ENCODE results near the gene POR.

Gene POR

GRCh38 chr7:75915416-75916156, 631 bp downstream of the POR start:
- DNase-seq, result peak in 22 of 51 donors; percentile 1 to 69 (median 20)

- no peak for DNase-seq
These were observed 1.3 kb downstream of the POR start for GRCh38 chr7:75916259-75916658.

- no peak for DNase-seq
These were observed 2.0 kb downstream of the POR start for GRCh38 chr7:75916685-75917634.

- no peak for DNase-seq
These were observed 5.6 kb downstream of the POR start for GRCh38 chr7:75920431-75921161.

GRCh38 chr7:75921479-75921878, 6.5 kb downstream of the POR start:
- no peak for DNase-seq

- no peak for DNase-seq
These were observed 8.1 kb downstream of the POR start for GRCh38 chr7:75922966-75923603.

GRCh38 chr7:75924256-75924655, 9.3 kb downstream of the POR start:
- no peak for DNase-seq

GRCh38 chr7:75924889-75925288, 9.9 kb downstream of the POR start:
- DNase-seq, result no peak

- DNase-seq, result peak in 1 of 51 donors; percentile 10
These were observed 10.9 kb downstream of the POR start for GRCh38 chr7:75925717-75926435.

GRCh38 chr7:75928568-75928914, 13.6 kb downstream of the POR start:
- DNase-seq, result no peak

GRCh38 chr7:75931680-75932079, 16.7 kb downstream of the POR start:
- DNase-seq, result no peak

- peak in 45 of 51 donors; percentile 10 to 81 (median 59) for DNase-seq
These were observed 23.2 kb downstream of the POR start for GRCh38 chr7:75937958-75938786.

- DNase-seq, result no peak
These were observed 24.0 kb downstream of the POR start for GRCh38 chr7:75938921-75939320.

GRCh38 chr7:75943864-75944263, 28.9 kb downstream of the POR start:
- no peak for DNase-seq

- DNase-seq, result no peak
These were observed 29.6 kb downstream of the POR start for GRCh38 chr7:75944507-75944906.

GRCh38 chr7:75945297-75946168, 30.6 kb downstream of the POR start:
- peak in 1 of 51 donors; percentile 8 for DNase-seq

GRCh38 chr7:75946207-75946855, 31.4 kb downstream of the POR start:
- DNase-seq, result no peak

- DNase-seq, result no peak
These were observed 33.2 kb downstream of the POR start for GRCh38 chr7:75948179-75948578.
